Activated CD8-positive, alpha-beta memory T cell treated with anti-CD3 and anti-CD28 coated beads, Interleukin-2, amount 50 U/mL, for 4 hours (primary cell): ENCODE results near the gene CCN6.
"Not testable (repeated sequence)": the region's sequence is repeated elsewhere in the genome, so short reads cannot be mapped to it uniquely, and the experiment has no call there.

Experiments
- DNase-seq: peaks from one replicate; pipeline ENCODE4 v3.0.0-alpha.2; 2020

Gene CCN6

GRCh38 chr6:112054555-112055190 lies 769 bp downstream of the CCN6 start:
- DNase-seq: no peak

GRCh38 chr6:112058243-112059032 lies 4.5 kb downstream of the CCN6 start:
- DNase-seq: no peak

- DNase-seq: no peak
Measured at GRCh38 chr6:112061605-112062004, 7.7 kb downstream of the CCN6 start.

GRCh38 chr6:112062966-112063365 lies 9.1 kb downstream of the CCN6 start:
- DNase-seq: no peak

- no peak for DNase-seq
Measured at GRCh38 chr6:112065426-112065986, 11.6 kb downstream of the CCN6 start.

- DNase-seq: no peak
Measured at GRCh38 chr6:112066606-112067005, 12.7 kb downstream of the CCN6 start.

GRCh38 chr6:112081569-112081968 lies 27.7 kb downstream of the CCN6 start:
- DNase-seq: no peak

GRCh38 chr6:112085286-112086065 lies 31.6 kb downstream of the CCN6 start:
- no peak for DNase-seq

GRCh38 chr6:112086744-112087135 lies 32.8 kb downstream of the CCN6 start:
- DNase-seq: no peak

- peak; percentile 87 for DNase-seq
Measured at GRCh38 chr6:112087136-112087911, 33.4 kb downstream of the CCN6 start, which contains the start of the genes FAM229B and TUBE1. Gene FAM229B (plus strand): TSS chr6:112087591. CDS start chr6:112099284, 11,693 bp downstream. Gene TUBE1 (minus strand): TSS chr6:112087482. CDS start chr6:112087434, 48 bp downstream.

- no peak for DNase-seq
Measured at GRCh38 chr6:112087916-112088315, 34.0 kb downstream of the CCN6 start.

GRCh38 chr6:112096901-112097300 lies 43.0 kb downstream of the CCN6 start:
- DNase-seq: no peak

GRCh38 chr6:112100561-112100960 lies 46.7 kb downstream of the CCN6 start:
- DNase-seq: no peak

GRCh38 chr6:112106026-112106425 lies 52.1 kb downstream of the CCN6 start:
- not testable (repeated sequence) for DNase-seq

- no peak for DNase-seq
Measured at GRCh38 chr6:112106562-112106961, 52.7 kb downstream of the CCN6 start.

GRCh38 chr6:112109262-112109661 lies 55.4 kb downstream of the CCN6 start:
- DNase-seq: no peak

GRCh38 chr6:112113431-112113830 lies 59.5 kb downstream of the CCN6 start:
- DNase-seq: no peak

- no peak for DNase-seq
Measured at GRCh38 chr6:112113918-112114317, 60.0 kb downstream of the CCN6 start.

- no peak for DNase-seq
Measured at GRCh38 chr6:112114577-112115223, 60.8 kb downstream of the CCN6 start.

GRCh38 chr6:112116221-112116620 lies 62.3 kb downstream of the CCN6 start:
- DNase-seq: no peak

GRCh38 chr6:112117554-112117953 lies 63.6 kb downstream of the CCN6 start:
- DNase-seq: no peak

GRCh38 chr6:112118034-112118433 lies 64.1 kb downstream of the CCN6 start:
- no peak for DNase-seq
